NAMALWA (cell line): ENCODE results near the gene UGT2B28.
"Not testable (repeated sequence)": the region's sequence is repeated elsewhere in the genome, so short reads cannot be mapped to it uniquely, and the experiment has no call there.

Experiments used
- DNase-seq: peaks from one replicate; pipeline ENCODE4 v3.0.0-alpha.2; 2015; ENCODE audit warnings: low spot score

The UGT2B28 gene

GRCh38 chr4:69280081-69280480 lies at the start of gene UGT2B28:
Gene UGT2B28, plus strand, starts transcription at chr4:69280475. Its CDS starts 26 bp downstream, at chr4:69280501.
- not testable (repeated sequence) for DNase-seq

GRCh38 chr4:69239092-69239491 lies 41.2 kb upstream of the UGT2B28 start:
- no peak for DNase-seq

GRCh38 chr4:69239557-69240168 lies 40.6 kb upstream of the UGT2B28 start:
- peak; percentile 10 for DNase-seq

GRCh38 chr4:69240787-69241186 lies 39.5 kb upstream of the UGT2B28 start:
- DNase-seq = not testable (repeated sequence)

GRCh38 chr4:69241746-69242145 lies 38.5 kb upstream of the UGT2B28 start:
- DNase-seq = not testable (repeated sequence)

GRCh38 chr4:69242562-69243240 lies 37.6 kb upstream of the UGT2B28 start:
- DNase-seq = not testable (repeated sequence)

GRCh38 chr4:69250884-69251283 lies 29.4 kb upstream of the UGT2B28 start:
- DNase-seq = not testable (repeated sequence)

GRCh38 chr4:69253147-69253772 lies 27.0 kb upstream of the UGT2B28 start:
- not testable (repeated sequence) for DNase-seq

- not testable (repeated sequence) for DNase-seq
Observed at GRCh38 chr4:69268612-69269011, 11.7 kb upstream of the UGT2B28 start.

- DNase-seq = not testable (repeated sequence)
Observed at GRCh38 chr4:69296356-69296755, 16.1 kb downstream of the UGT2B28 start.

- not testable (repeated sequence) for DNase-seq
Observed at GRCh38 chr4:69308426-69309033, 28.3 kb downstream of the UGT2B28 start.

- not testable (repeated sequence) for DNase-seq
Observed at GRCh38 chr4:69309549-69310076, 29.3 kb downstream of the UGT2B28 start.

- DNase-seq = not testable (repeated sequence)
Observed at GRCh38 chr4:69310262-69310661, 30.0 kb downstream of the UGT2B28 start.

GRCh38 chr4:69317669-69318298 lies 37.5 kb downstream of the UGT2B28 start:
- peak; percentile 62 for DNase-seq

- peak; percentile 12 for DNase-seq
Observed at GRCh38 chr4:69321153-69321729, 41.0 kb downstream of the UGT2B28 start.

- DNase-seq = no peak
Observed at GRCh38 chr4:69322055-69322454, 41.8 kb downstream of the UGT2B28 start.

GRCh38 chr4:69323284-69323683 lies 43.0 kb downstream of the UGT2B28 start:
- no peak for DNase-seq

GRCh38 chr4:69330345-69331047 lies 50.2 kb downstream of the UGT2B28 start:
- no peak for DNase-seq

- not testable (repeated sequence) for DNase-seq
Observed at GRCh38 chr4:69331304-69331703, 51.0 kb downstream of the UGT2B28 start.

GRCh38 chr4:69335485-69335884 lies 55.2 kb downstream of the UGT2B28 start:
- not testable (repeated sequence) for DNase-seq

GRCh38 chr4:69343114-69343513 lies 62.8 kb downstream of the UGT2B28 start:
- DNase-seq = not testable (repeated sequence)
